ENCODE data around the gene HCAR1. TPM values are rescaled to one million over a fixed set of nuclear protein-coding genes. Genes with fewer than 3 reads are reported as not detected.

Gene HCAR1
- total RNA-seq, 1 donor from 2014 or later: 1.6 TPM

DNA sequence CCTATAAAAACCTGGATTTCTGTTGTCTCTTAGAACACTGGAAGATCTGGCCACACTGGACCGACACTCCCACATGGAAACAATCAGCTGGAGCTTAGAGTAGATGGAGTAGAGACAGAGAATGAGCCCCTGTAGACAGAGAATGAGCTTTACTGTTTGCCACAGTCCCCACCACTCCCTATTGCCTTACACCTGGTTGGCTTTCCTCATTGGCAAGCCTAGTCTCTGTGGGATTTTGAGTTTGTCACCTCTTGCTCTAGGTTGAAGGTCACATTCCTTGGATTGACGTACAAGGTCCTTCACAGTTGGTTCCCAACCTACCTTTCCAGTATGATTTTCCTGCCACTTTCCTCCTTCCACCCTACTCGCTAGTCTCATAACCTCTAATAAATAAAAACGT, 2.0 kb upstream of the HCAR1 start:
- no peak for DNase-seq
- H3K27ac ChIP-seq: no peak overlapping the region
- no peaks in the 10 kb centered on the region for H3K36me3 ChIP-seq
- H3K27me3 ChIP-seq (ENCODE audit: low read depth): no peaks in the 10 kb centered on the region
- TF ChIP-seq, protein P1, sequence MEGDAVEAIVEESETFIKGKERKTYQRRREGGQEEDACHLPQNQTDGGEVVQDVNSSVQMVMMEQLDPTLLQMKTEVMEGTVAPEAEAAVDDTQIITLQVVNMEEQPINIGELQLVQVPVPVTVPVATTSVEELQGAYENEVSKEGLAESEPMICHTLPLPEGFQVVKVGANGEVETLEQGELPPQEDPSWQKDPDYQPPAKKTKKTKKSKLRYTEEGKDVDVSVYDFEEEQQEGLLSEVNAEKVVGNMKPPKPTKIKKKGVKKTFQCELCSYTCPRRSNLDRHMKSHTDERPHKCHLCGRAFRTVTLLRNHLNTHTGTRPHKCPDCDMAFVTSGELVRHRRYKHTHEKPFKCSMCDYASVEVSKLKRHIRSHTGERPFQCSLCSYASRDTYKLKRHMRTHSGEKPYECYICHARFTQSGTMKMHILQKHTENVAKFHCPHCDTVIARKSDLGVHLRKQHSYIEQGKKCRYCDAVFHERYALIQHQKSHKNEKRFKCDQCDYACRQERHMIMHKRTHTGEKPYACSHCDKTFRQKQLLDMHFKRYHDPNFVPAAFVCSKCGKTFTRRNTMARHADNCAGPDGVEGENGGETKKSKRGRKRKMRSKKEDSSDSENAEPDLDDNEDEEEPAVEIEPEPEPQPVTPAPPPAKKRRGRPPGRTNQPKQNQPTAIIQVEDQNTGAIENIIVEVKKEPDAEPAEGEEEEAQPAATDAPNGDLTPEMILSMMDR (IDR thresholded peaks at IDR 0.05): no peak
- ATAC-seq: no peak
- H3K9me3 ChIP-seq: no peaks in the 10 kb centered on the region
- intact Hi-C loops (cut with DNase I): no loop called here
- no peaks in the 10 kb centered on the region for H3K4me1 ChIP-seq
- H3K4me3 ChIP-seq: no peak overlapping the region

DNA sequence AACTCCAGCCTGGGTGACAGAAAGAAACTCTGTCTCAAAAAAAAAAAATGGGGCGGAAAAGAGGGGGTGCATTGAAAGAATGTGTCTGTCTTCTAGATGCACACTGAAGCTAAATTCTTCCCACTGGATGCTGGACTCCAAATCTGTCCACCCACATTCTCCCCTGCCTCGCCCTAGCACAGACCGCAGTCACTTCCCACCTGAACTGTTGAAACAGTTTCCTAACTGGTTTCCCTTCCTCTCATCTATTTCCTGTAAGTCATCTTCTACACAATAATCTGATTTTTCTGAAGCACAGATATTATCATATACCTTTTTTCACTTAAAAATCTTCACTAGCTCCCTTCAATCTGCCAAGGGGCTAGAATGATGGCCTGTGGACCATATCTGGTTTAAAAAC, 1.5 kb upstream of the HCAR1 start:
- Histone ChIP-seq H3K9me3 (no peaks in the 10 kb centered on the region), H3K27me3 (ENCODE audit: low read depth) (no peaks in the 10 kb centered on the region), H3K4me1 (no peaks in the 10 kb centered on the region), H3K4me3 (no peak overlapping the region), H3K36me3 (no peaks in the 10 kb centered on the region), H3K27ac (no peak overlapping the region)
- ATAC-seq: no peak
- intact Hi-C loops (cut with DNase I): no loop called here
- DNase-seq: no peak
- TF ChIP-seq, protein P1 (IDR thresholded peaks at IDR 0.05): no peak

DNA sequence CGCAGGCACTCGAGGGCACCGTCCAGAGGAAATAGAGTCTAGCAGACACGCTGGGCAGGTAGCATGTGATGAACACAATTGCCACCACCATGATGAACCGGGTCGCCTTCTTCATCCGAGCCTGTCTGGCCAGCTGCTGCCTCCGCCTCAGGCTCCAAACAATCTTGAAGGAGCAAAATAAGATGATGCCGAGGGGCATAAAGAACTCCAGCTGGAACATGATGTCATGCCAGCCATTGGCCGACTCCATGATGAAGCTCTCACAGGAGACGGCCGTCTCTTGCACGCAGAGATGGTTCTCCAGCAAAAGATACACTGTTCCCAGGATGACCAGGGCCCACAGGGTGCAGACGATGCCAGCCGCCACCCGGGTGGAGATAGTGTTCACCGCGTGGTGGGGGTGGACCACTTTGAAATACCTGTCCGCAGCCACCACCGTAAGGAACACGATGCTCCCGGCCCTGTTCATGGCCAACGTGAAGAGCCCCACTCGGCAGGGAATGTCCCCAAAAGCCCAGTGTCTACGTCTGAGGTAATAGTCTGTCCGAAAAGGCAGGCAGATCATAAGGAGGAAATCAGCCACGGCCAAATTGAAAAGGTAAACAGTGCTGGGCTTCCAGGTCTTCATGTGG, 945 bp downstream of the HCAR1 start:
- Histone ChIP-seq H3K4me3 (peak overlapping the region; percentile 40), H3K9me3 (no peaks in the 10 kb centered on the region), H3K27ac (no peak overlapping the region), H3K27me3 (ENCODE audit: low read depth) (no peaks in the 10 kb centered on the region), H3K4me1 (peaks cover 6% of the 10 kb centered on the region), H3K36me3 (no peaks in the 10 kb centered on the region)
- TF ChIP-seq, protein P1 (IDR thresholded peaks at IDR 0.05): no peak
- DNase-seq: no peak
- intact Hi-C loops (cut with DNase I): no loop called here
- ATAC-seq: no peak

DNA sequence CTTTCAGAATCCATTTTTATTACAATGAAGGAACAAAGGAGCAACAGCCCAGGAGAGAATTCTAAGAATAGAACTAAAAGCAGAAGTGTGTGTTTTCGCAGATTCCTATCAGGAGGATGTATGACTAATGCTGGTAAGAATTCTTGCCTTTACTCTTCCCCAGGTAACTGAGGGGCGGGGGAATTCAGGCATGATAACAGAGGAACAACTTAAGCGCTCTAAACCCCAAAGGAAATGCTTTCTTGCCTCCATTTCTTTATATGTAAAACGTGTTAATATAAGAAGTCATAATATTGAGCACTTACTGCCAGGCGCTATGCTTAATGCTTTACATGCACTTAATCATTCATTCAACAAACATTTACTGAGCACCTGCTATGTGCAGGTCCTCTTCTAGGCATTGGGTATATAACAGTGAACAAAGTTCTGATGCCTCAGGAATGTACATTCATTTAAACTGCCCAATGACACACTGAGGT, 4.5 kb downstream of the HCAR1 start:
- no peaks in the 10 kb centered on the region for H3K9me3 ChIP-seq
- peaks cover 7% of the 10 kb centered on the region for H3K4me1 ChIP-seq
- H3K4me3 ChIP-seq: no peak overlapping the region
- intact Hi-C loops (cut with DNase I): no loop called here
- H3K27ac ChIP-seq: peak overlapping the region; percentile 74
- H3K27me3 ChIP-seq (ENCODE audit: low read depth): no peaks in the 10 kb centered on the region
- ATAC-seq: peak; percentile 77 to 86
- TF ChIP-seq, protein P1 (IDR thresholded peaks at IDR 0.05): no peak
- no peak for DNase-seq
- no peaks in the 10 kb centered on the region for H3K36me3 ChIP-seq

DNA sequence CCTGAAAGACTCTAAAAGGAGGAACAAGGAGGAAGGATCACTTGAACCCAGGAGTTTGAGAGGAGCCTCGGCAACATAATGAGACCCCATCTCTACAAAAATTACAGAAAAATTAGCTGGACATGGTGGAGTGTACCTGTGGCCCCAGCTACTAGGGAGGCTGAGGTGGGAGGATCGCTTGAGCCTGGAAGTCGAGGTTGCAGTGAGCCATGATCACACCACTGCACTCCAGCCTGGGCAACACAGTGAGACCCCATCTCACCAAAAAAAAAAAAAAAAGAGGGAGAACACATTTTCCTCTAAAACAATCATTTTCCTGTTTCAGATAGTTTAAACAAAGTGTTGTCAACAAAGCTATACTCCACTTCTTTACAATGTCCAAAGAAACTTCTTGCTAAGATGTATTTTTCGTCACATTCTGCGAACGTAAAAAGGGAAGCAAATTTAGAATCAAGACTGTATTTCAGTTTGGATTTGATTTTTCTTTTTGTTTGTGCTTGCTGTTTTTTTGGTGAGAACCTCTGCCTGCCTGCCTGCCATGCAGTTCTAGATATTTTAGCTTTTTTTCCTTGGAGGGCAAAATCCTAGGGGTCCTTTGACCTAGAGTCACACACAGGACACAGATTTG, 5.1 kb downstream of the HCAR1 start:
- DNase-seq (no peak), ATAC-seq (no peak)
- TF ChIP-seq, protein P1 (IDR thresholded peaks at IDR 0.05): no peak
- no peaks in the 10 kb centered on the region for H3K9me3 ChIP-seq
- no peaks in the 10 kb centered on the region for H3K27me3 ChIP-seq (ENCODE audit: low read depth)
- intact Hi-C loops (cut with DNase I): no loop called here
- peak overlapping the region; percentile 74 for H3K27ac ChIP-seq
- no peaks in the 10 kb centered on the region for H3K36me3 ChIP-seq
- peaks cover 12% of the 10 kb centered on the region for H3K4me1 ChIP-seq
- H3K4me3 ChIP-seq: no peak overlapping the region
